ENCODE measurements around the gene LINGO3. TPM values are rescaled to one million over a fixed set of nuclear protein-coding genes. Genes with fewer than 3 reads are reported as not detected.

Gene LINGO3
- total and polyA plus RNA-seq, 10 of the 15 experiments (the other 5 are each of a cell fraction or from before 2014, with no cell fraction given), result 0.09 to 2.0 (median 0.40) TPM; not detected in 5

- TF ChIP-seq ZBTB4 (CRISPR knock-in tag; IDR thresholded peaks at IDR 0.05) (no peak), PAX5 (IDR thresholded peaks at IDR 0.05; ENCODE audit: borderline replicate concordance, low read depth, low read length) (no peak), KDM1A (IDR thresholded peaks at IDR 0.05; ENCODE audit: borderline replicate concordance) (no peak), RCOR1 (conservative IDR thresholded peaks at IDR 0.05; ENCODE audit: low read depth, low read length) (no peak)
Measured at GRCh38 chr19:2345794-2346663, 38.1 kb upstream of the LINGO3 start (continued).

GRCh38 chr19:2345076-2345475 lies 37.1 kb upstream of the LINGO3 start:
- no peak overlapping the region for H3K4me2 ChIP-seq (ENCODE audit: control insufficient read depth, insufficient read depth)
- RAD21 ChIA-PET (ENCODE audit: unreplicated experiment), result no interaction called here
- H3K36me3 ChIP-seq (ENCODE audit: control insufficient read depth in 2 of 2, insufficient read depth in 2 of 2, low read length in 1 of 2), result peaks cover 2 to 4% of the 10 kb centered on the region in 2 experiments; a peak in 3 of 4 replicates
- WGBS (ENCODE audit: insufficient coverage, insufficient replicate concordance, low lambda C conversion rate, missing lambda C conversion rate), result 97% methylated on average over 17 of the region's 17 CpGs
- FAIRE-seq (no peak), ATAC-seq (no peak), DNase-seq (ENCODE audit: low read depth, low spot score) (no peak)
- POLR2A ChIA-PET, result no interaction called here
- H2AFZ ChIP-seq (ENCODE audit: control insufficient read depth, low read depth, low read length), result no peak overlapping the region
- no peak overlapping the region for H3K4me3 ChIP-seq
- H3K4me1 ChIP-seq (ENCODE audit: control insufficient read depth, insufficient read depth, low read length), result no peaks in the 10 kb centered on the region
- no peak overlapping the region for H3K9ac ChIP-seq (ENCODE audit: control insufficient read depth, insufficient read depth, low read length)
- no TSS peak for BruUV-seq (replicated peaks)
- no peak overlapping the region for H3K27ac ChIP-seq (ENCODE audit: control insufficient read depth, insufficient read depth)
- no peaks in the 10 kb centered on the region for H4K20me1 ChIP-seq (ENCODE audit: control insufficient read depth, insufficient read depth)
- CTCF ChIA-PET, result no interaction called here
- in situ Hi-C loops (cut with MboI), result no loop called here
- H3K27me3 ChIP-seq (replicated peaks in 1 of 2; ENCODE audit: control insufficient read depth in 2 of 2, insufficient read depth in 2 of 2, low read length in 1 of 2), result no peaks in the 10 kb centered on the region
- SMC1A ChIA-PET (ENCODE audit: uncharacterized antibody, unreplicated experiment), result no interaction called here
- intact Hi-C loops (cut with micrococcal nuclease; ENCODE audit: unreplicated experiment), result no loop called here
- no peaks in the 10 kb centered on the region for H3K9me3 ChIP-seq (replicated peaks; ENCODE audit: control insufficient read depth, insufficient read depth, low read length)
- no peaks in the 10 kb centered on the region for H3K79me2 ChIP-seq (ENCODE audit: control insufficient read depth, insufficient read depth, low read length)
- TF ChIP-seq SMAD5 (IDR thresholded peaks at IDR 0.05; ENCODE audit: low read depth) (no peak), SPI1 (IDR thresholded peaks at IDR 0.05; ENCODE audit: borderline replicate concordance, insufficient read depth, low read depth, low read length) (no peak), MYC (IDR thresholded peaks at IDR 0.05; ENCODE audit: insufficient read depth, insufficient read length, insufficient replicate concordance, low read length, severe bottlenecking) (no peak), E2F4 (IDR thresholded peaks at IDR 0.05; ENCODE audit: low read depth, low read length) (no peak), BHLHE40 (IDR thresholded peaks at IDR 0.05; ENCODE audit: borderline replicate concordance in 1 of 2, low read depth in 2 of 2, low read length in 1 of 2) (no peak), ZNF622 (IDR thresholded peaks at IDR 0.05) (no peak), PKNOX1 (IDR thresholded peaks at IDR 0.05) (no peak), ASH2L (IDR thresholded peaks at IDR 0.05; ENCODE audit: borderline replicate concordance, low read depth) (no peak), HSF1 (IDR thresholded peaks at IDR 0.05; ENCODE audit: low read depth, low read length) (no peak)

Data from GM12878 (cell line).